HEK293 (cell line): Measurements from ENCODE around the gene FHIT.

Source experiments
- CTCF ChIA-PET: fragments of 350-600 bp; formaldehyde crosslinking; extraction: SDS; loops from one replicate; lab custom pipeline; 2021; ENCODE audit warnings: antibody characterized with exemption; lab: Yijun Ruan, JAX
- POLR2A ChIA-PET: fragments of 300-600 bp; formaldehyde crosslinking; extraction: SDS; loops from one replicate; lab custom pipeline; 2020; ENCODE audit warnings: antibody characterized with exemption, inconsistent platforms; lab: Yijun Ruan, JAX
- H3K27ac ChIP-seq: fragments of 200-500 bp; sonication (Bioruptor generic); 2 replicates; pipeline ENCODE4 v1.5.1; 2014; ENCODE audit warnings: low read depth, low read length, control low read depth, inconsistent platforms; ENCODE audit errors: extremely low read depth
- H3K36me3 ChIP-seq, 2 experiments: fragments of 200-500 bp in 1 of 2; sonication (Bioruptor generic) in 1 of 2; 1 replicate in 1 of 2; 2 replicates in 1 of 2; pipeline ENCODE4 v1.5.1; 2014 to 2017; ENCODE audit warnings: inconsistent platforms in 2 of 2, low read length in 2 of 2; ENCODE audit not compliant: control insufficient read depth in 2 of 2, insufficient read depth in 1 of 2
- H3K4me1 ChIP-seq: fragments of 200-500 bp; sonication (Bioruptor generic); 2 replicates; pipeline ENCODE4 v1.5.1; 2014; ENCODE audit warnings: mild to moderate bottlenecking, low read length, inconsistent platforms; ENCODE audit not compliant: control insufficient read depth, insufficient read depth
- H3K4me3 ChIP-seq: 2 replicates; pipeline ENCODE4 v1.5.1; 2011; ENCODE audit warnings: low read depth, mild to moderate bottlenecking, control low read depth, low read length, moderate library complexity
- H3K9me3 ChIP-seq: fragments of 200-500 bp; sonication (Bioruptor generic); 2 replicates; pipeline ENCODE4 v1.5.1; 2014; ENCODE audit warnings: low read depth, low read length, inconsistent platforms; ENCODE audit not compliant: control insufficient read depth, insufficient read depth
- GLI4 ChIP-seq: fragments of 450-650 bp; formaldehyde crosslinking; IDR thresholded peaks from 2 replicates; pipeline ENCODE4 v1.5.1; 2016; ENCODE audit warnings: missing biosample characterization, missing genetic modification characterization
- HOXC10 ChIP-seq: sonication (generic); formaldehyde crosslinking; IDR thresholded peaks from 2 replicates; pipeline ENCODE4 v1.8.1; 2023; ENCODE audit warnings: mild to moderate bottlenecking, missing genetic modification reagents
- ZBTB7A ChIP-seq: fragments of 450-650 bp; formaldehyde crosslinking; IDR thresholded peaks from 2 replicates; pipeline ENCODE4 v1.5.1; 2016; ENCODE audit warnings: low read depth, missing biosample characterization, missing genetic modification characterization
- ZNF23 ChIP-seq: fragments of 450-650 bp; formaldehyde crosslinking; IDR thresholded peaks from 2 replicates; pipeline ENCODE4 v1.5.1; 2016; ENCODE audit warnings: missing biosample characterization, missing genetic modification characterization, borderline replicate concordance
- ZNF324 ChIP-seq: fragments of 450-650 bp; formaldehyde crosslinking; IDR thresholded peaks from 2 replicates; pipeline ENCODE4 v1.5.1; 2016; ENCODE audit warnings: missing biosample characterization, missing genetic modification characterization
- ZNF473 ChIP-seq: fragments of 450-650 bp; formaldehyde crosslinking; IDR thresholded peaks from 2 replicates; pipeline ENCODE4 v1.5.1; 2017; ENCODE audit warnings: missing biosample characterization, missing genetic modification characterization
- ZNF549 ChIP-seq: fragments of 450-650 bp; IDR thresholded peaks from 2 replicates; pipeline ENCODE4 v1.5.1; 2018; ENCODE audit warnings: missing biosample characterization, missing genetic modification characterization, mild to moderate bottlenecking, inconsistent platforms, moderate library complexity
- ZNF560 ChIP-seq: fragments of 450-650 bp; formaldehyde crosslinking; IDR thresholded peaks from 2 replicates; pipeline ENCODE4 v1.5.1; 2017; ENCODE audit warnings: missing biosample characterization, missing genetic modification characterization, borderline replicate concordance
- ZNF571 ChIP-seq: fragments of 450-650 bp; formaldehyde crosslinking; IDR thresholded peaks from 2 replicates; pipeline ENCODE4 v1.5.0; 2017; ENCODE audit warnings: missing biosample characterization, missing genetic modification characterization
- ZNF610 ChIP-seq: fragments of 450-650 bp; formaldehyde crosslinking; IDR thresholded peaks from 2 replicates; pipeline ENCODE4 v1.5.1; 2016; ENCODE audit warnings: missing biosample characterization, missing genetic modification characterization, borderline replicate concordance
- ZNF768 ChIP-seq: fragments of 450-650 bp; formaldehyde crosslinking; IDR thresholded peaks from 2 replicates; pipeline ENCODE4 v1.5.1; 2018; ENCODE audit warnings: missing biosample characterization, mild to moderate bottlenecking, missing genetic modification characterization
- ZNF837 ChIP-seq: fragments of 450-650 bp; formaldehyde crosslinking; IDR thresholded peaks from 2 replicates; pipeline ENCODE4 v1.5.1; 2016; ENCODE audit warnings: missing biosample characterization, missing genetic modification characterization
- TF ChIP-seq, protein P1 (sequence below): fragments of 450-650 bp; formaldehyde crosslinking; IDR thresholded peaks from 2 replicates; pipeline ENCODE4 v1.5.1; 2016; ENCODE audit warnings: missing biosample characterization, missing genetic modification characterization
- TF ChIP-seq, protein P2 (sequence below): fragments of 450-650 bp; formaldehyde crosslinking; IDR thresholded peaks from 2 replicates; pipeline ENCODE4 v1.5.0; 2017; ENCODE audit warnings: missing biosample characterization, missing genetic modification characterization, borderline replicate concordance
- TF ChIP-seq, protein P3 (sequence below): fragments of 450-650 bp; formaldehyde crosslinking; IDR thresholded peaks from 2 replicates; pipeline ENCODE4 v1.5.1; 2016; ENCODE audit warnings: missing biosample characterization, missing genetic modification characterization
- TF ChIP-seq, protein P4 (sequence below): fragments of 450-650 bp; formaldehyde crosslinking; IDR thresholded peaks from 2 replicates; pipeline ENCODE4 v1.5.1; 2016; ENCODE audit warnings: missing biosample characterization, missing genetic modification characterization

Gene FHIT

GRCh38 chr3:59992578-59992977 is 1258.7 kb downstream of the FHIT start (continued):
- TF ChIP-seq, protein P1, sequence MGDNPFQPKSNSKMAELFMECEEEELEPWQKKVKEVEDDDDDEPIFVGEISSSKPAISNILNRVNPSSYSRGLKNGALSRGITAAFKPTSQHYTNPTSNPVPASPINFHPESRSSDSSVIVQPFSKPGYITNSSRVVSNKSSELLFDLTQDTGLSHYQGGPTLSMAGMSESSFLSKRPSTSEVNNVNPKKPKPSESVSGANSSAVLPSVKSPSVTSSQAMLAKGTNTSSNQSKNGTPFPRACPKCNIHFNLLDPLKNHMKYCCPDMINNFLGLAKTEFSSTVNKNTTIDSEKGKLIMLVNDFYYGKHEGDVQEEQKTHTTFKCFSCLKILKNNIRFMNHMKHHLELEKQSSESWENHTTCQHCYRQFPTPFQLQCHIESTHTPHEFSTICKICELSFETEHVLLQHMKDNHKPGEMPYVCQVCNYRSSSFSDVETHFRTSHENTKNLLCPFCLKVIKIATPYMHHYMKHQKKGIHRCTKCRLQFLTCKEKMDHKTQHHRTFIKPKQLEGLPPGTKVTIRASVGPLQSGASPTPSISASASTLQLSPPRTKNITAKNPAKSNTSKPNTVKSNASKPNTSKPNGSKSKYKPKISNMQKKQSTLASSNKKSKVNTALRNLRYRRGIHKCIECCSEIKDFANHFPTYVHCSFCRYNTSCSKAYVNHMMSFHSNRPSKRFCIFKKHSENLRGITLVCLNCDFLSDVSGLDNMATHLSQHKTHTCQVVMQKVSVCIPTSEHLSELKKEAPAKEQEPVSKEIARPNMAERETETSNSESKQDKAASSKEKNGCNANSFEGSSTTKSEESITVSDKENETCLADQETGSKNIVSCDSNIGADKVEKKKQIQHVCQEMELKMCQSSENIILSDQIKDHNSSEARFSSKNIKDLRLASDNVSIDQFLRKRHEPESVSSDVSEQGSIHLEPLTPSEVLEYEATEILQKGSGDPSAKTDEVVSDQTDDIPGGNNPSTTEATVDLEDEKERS (tag by site-specific recombination): no peak
- no peak for TF ChIP-seq ZNF549 (tag by site-specific recombination)
- TF ChIP-seq ZNF768: no peak
- TF ChIP-seq ZNF560 (tag by site-specific recombination): no peak

- CTCF ChIA-PET: no interaction called here
These were observed 1260.3 kb downstream of the FHIT start for GRCh38 chr3:59990915-59991314.

DNA sequence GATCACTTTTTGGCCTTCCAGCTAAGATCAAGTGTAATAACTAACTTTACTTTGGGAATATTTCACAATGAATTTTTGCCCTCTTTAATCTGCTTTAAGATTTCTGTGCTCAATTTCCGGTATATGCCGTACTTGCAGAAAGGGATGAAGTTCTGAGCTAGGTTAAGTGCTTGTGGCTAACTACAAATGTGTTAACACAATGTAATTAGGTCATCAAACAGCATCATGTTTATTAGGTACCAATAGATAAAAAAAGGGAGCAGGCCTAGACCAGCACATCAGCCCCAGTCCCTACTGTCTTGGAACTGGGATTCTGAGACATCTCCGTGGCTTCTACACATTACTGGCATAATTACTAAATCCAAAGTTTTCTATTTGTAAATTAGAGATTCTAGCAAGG is 1268.7 kb downstream of the FHIT start:
- Histone ChIP-seq H3K4me3 (no peak overlapping the region), H3K27ac (no peak overlapping the region), H3K4me1 (no peaks in the 10 kb centered on the region), H3K36me3 (no peaks in the 10 kb centered on the region), H3K9me3 (no peaks in the 10 kb centered on the region)
- CTCF ChIA-PET: no interaction called here
- POLR2A ChIA-PET: no interaction called here
- no peak for TF ChIP-seq GLI4
- TF ChIP-seq ZNF571 (tag by site-specific recombination): no peak
- TF ChIP-seq ZNF473 (tag by site-specific recombination): no peak
- TF ChIP-seq, protein P2, sequence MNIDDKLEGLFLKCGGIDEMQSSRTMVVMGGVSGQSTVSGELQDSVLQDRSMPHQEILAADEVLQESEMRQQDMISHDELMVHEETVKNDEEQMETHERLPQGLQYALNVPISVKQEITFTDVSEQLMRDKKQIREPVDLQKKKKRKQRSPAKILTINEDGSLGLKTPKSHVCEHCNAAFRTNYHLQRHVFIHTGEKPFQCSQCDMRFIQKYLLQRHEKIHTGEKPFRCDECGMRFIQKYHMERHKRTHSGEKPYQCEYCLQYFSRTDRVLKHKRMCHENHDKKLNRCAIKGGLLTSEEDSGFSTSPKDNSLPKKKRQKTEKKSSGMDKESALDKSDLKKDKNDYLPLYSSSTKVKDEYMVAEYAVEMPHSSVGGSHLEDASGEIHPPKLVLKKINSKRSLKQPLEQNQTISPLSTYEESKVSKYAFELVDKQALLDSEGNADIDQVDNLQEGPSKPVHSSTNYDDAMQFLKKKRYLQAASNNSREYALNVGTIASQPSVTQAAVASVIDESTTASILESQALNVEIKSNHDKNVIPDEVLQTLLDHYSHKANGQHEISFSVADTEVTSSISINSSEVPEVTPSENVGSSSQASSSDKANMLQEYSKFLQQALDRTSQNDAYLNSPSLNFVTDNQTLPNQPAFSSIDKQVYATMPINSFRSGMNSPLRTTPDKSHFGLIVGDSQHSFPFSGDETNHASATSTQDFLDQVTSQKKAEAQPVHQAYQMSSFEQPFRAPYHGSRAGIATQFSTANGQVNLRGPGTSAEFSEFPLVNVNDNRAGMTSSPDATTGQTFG (tag by site-specific recombination): no peak
- no peak for TF ChIP-seq ZNF324 (tag by site-specific recombination)

More at GRCh38 chr3:59990915-59991314, 1260.3 kb downstream of the FHIT start:
- no peak overlapping the region for H3K4me3 ChIP-seq
- TF ChIP-seq, protein P3, sequence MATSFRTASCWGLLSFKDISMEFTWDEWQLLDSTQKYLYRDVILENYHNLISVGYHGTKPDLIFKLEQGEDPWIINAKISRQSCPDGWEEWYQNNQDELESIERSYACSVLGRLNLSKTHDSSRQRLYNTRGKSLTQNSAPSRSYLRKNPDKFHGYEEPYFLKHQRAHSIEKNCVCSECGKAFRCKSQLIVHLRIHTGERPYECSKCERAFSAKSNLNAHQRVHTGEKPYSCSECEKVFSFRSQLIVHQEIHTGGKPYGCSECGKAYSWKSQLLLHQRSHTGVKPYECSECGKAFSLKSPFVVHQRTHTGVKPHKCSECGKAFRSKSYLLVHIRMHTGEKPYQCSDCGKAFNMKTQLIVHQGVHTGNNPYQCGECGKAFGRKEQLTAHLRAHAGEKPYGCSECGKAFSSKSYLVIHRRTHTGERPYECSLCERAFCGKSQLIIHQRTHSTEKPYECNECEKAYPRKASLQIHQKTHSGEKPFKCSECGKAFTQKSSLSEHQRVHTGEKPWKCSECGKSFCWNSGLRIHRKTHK (tag by site-specific recombination): no peak
- TF ChIP-seq, protein P4, sequence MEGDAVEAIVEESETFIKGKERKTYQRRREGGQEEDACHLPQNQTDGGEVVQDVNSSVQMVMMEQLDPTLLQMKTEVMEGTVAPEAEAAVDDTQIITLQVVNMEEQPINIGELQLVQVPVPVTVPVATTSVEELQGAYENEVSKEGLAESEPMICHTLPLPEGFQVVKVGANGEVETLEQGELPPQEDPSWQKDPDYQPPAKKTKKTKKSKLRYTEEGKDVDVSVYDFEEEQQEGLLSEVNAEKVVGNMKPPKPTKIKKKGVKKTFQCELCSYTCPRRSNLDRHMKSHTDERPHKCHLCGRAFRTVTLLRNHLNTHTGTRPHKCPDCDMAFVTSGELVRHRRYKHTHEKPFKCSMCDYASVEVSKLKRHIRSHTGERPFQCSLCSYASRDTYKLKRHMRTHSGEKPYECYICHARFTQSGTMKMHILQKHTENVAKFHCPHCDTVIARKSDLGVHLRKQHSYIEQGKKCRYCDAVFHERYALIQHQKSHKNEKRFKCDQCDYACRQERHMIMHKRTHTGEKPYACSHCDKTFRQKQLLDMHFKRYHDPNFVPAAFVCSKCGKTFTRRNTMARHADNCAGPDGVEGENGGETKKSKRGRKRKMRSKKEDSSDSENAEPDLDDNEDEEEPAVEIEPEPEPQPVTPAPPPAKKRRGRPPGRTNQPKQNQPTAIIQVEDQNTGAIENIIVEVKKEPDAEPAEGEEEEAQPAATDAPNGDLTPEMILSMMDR (tag by site-specific recombination): no peak
- TF ChIP-seq ZNF610 (tag by site-specific recombination) (no peak), HOXC10 (CRISPR knock-in tag) (no peak), ZBTB7A (tag by site-specific recombination) (no peak), ZNF23 (tag by site-specific recombination) (no peak), ZNF837 (tag by site-specific recombination) (no peak)
- TF ChIP-seq, all 188 proteins: peak for 0
- H3K4me1 ChIP-seq: no peaks in the 10 kb centered on the region
- H3K27ac ChIP-seq: no peak overlapping the region
- H3K9me3 ChIP-seq: no peaks in the 10 kb centered on the region
- POLR2A ChIA-PET: no interaction called here
- H3K36me3 ChIP-seq: no peaks in the 10 kb centered on the region
